ENCODE results near the gene CCNI2. TPM values are rescaled to one million over a fixed set of nuclear protein-coding genes. Genes with fewer than 3 reads are reported as not detected.

Gene CCNI2
- total and polyA plus RNA-seq, 4 experiments from 2014 or later = 0.86 to 13.0 (median 7.8) TPM

DNA sequence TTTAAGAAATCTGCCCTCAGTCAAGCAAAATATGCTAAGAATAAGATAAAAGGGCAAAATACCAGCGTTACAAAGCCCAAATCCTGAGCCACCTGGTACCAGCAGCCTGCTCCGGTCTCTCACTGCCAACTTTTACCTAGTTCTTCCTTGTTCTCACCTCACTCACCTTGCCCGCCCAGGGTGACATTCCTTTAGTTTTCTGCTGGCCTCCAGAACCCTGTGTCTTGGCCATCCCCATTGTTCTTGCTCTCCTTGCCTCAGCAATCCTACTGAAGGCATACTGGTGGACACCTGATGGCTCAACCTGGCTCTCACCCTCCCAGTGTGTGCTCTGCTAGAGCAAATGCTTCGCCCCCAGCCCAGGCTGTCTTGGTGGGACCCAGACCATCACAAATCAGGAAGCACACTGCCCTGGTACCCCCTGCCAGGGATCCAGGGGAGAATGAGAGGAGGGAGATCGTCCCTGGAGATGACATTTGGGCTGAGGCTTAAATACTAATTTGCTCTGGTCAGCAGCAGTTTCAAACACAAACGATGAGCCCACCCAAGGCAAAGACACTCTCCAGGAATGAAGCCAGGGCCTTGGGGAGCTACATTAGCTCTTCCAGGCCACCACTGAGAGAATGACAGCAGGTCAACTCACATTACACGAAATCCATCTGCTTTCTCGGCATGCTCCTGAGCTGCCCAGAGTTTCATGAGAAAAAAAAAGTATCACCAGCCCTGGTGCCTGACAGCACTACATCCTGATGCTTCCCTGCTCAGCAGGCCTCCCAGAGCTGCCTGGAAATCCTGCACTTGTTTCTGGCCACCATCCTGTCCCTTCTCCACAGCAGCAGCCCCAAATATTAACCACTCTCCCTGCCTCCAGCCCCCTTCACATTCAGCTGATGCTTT, 42.0 kb downstream of the CCNI2 start:
- H3K27ac ChIP-seq (ENCODE audit: low read depth, low read length) = no peak overlapping the region
- Mint-ChIP-seq H3K27ac (no peak overlapping the region), H3K36me3 (no peaks in the 10 kb centered on the region), H3K27me3 (peaks cover 8 to 16% of the 10 kb centered on the region in 2 donors), H3K4me3 (no peak overlapping the region), H3K9me3 (no peaks in the 10 kb centered on the region), H3K4me1 (no peaks in the 10 kb centered on the region)
- no peak overlapping the region for H3K4me3 ChIP-seq (ENCODE audit: low read length in 2 of 2)
- no peaks in the 10 kb centered on the region for H3K36me3 ChIP-seq (ENCODE audit: insufficient read depth, low read length)
- ChIA-PET CTCF (ENCODE audit: partially characterized antibody) (no interaction called here), POLR2A (ENCODE audit: partially characterized antibody) (no interaction called here)
- intact Hi-C loops (cut with micrococcal nuclease) = no loop called here
- H3K9me3 ChIP-seq (ENCODE audit: control insufficient read depth in 1 of 2, low read length in 2 of 2) = no peaks in the 10 kb centered on the region
- DNase-seq = no peak
- H3K27me3 ChIP-seq (ENCODE audit: insufficient read depth, low read length) = no peaks in the 10 kb centered on the region
- H3K4me1 ChIP-seq (ENCODE audit: insufficient read depth, low read length) = no peaks in the 10 kb centered on the region

DNA sequence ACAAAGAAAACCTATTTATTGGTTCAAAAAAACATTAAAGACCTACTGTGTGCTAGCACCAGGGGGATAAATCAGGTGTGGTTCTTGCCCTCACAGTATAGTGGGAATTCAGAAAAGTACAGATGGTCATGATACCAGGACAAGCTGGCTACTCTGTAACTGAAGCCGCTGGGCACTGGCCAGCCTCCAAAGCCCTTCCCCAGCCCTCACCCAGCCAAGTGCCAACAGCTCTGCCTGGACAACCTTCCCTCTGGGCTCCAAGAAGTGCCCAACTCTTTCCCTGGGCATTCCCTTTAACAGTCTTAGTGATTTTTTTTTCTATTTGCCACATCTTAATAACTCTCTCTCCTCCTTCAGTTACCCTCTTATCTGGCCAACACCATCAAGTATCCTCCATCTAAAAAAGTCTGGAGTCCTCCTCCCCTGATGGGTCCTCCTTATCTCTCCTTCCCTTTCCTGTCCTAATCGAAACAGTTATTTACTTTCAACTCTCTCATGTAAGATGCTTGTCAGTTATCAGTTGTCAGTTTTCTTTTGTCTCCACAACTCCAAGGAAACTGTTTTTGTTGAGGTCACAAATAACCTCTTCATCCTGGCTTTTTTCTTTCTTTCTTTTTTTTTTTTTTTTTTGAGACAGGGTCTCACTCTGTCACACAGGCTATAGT, 43.1 kb downstream of the CCNI2 start:
- intact Hi-C loops (cut with micrococcal nuclease) = no loop called here
- no peaks in the 10 kb centered on the region for H3K36me3 Mint-ChIP-seq
- ChIA-PET POLR2A (ENCODE audit: partially characterized antibody) (no interaction called here), CTCF (ENCODE audit: partially characterized antibody) (no interaction called here)
- no peak overlapping the region for H3K4me3 Mint-ChIP-seq
- peaks cover 6 to 18% of the 10 kb centered on the region in 2 donors for H3K27me3 Mint-ChIP-seq
- H3K27me3 ChIP-seq (ENCODE audit: insufficient read depth, low read length) = no peaks in the 10 kb centered on the region
- no peaks in the 10 kb centered on the region for H3K4me1 Mint-ChIP-seq
- H3K9me3 ChIP-seq (ENCODE audit: control insufficient read depth in 1 of 2, low read length in 2 of 2) = no peaks in the 10 kb centered on the region
- no peak overlapping the region for H3K27ac Mint-ChIP-seq
- H3K27ac ChIP-seq (ENCODE audit: low read depth, low read length) = no peak overlapping the region
- H3K36me3 ChIP-seq (ENCODE audit: insufficient read depth, low read length) = no peaks in the 10 kb centered on the region
- H3K4me1 ChIP-seq (ENCODE audit: insufficient read depth, low read length) = no peaks in the 10 kb centered on the region
- DNase-seq = no peak
- H3K9me3 Mint-ChIP-seq = no peaks in the 10 kb centered on the region
- H3K4me3 ChIP-seq (ENCODE audit: low read length in 2 of 2) = no peak overlapping the region

- no peak overlapping the region for H3K4me3 Mint-ChIP-seq
- Histone ChIP-seq H3K4me3 (ENCODE audit: low read length in 2 of 2) (no peak overlapping the region), H3K27me3 (ENCODE audit: insufficient read depth, low read length) (no peaks in the 10 kb centered on the region), H3K4me1 (ENCODE audit: insufficient read depth, low read length) (no peaks in the 10 kb centered on the region), H3K36me3 (ENCODE audit: insufficient read depth, low read length) (no peaks in the 10 kb centered on the region), H3K27ac (ENCODE audit: low read depth, low read length) (no peak overlapping the region), H3K9me3 (ENCODE audit: control insufficient read depth in 1 of 2, low read length in 2 of 2) (no peaks in the 10 kb centered on the region)
- no peaks in the 10 kb centered on the region for H3K36me3 Mint-ChIP-seq
- no peaks in the 10 kb centered on the region for H3K9me3 Mint-ChIP-seq
- peaks cover 3 to 14% of the 10 kb centered on the region in 2 donors for H3K27me3 Mint-ChIP-seq
- no peaks in the 10 kb centered on the region for H3K4me1 Mint-ChIP-seq
- intact Hi-C loops (cut with micrococcal nuclease) = no loop called here
- DNase-seq = no peak
- POLR2A ChIA-PET (ENCODE audit: partially characterized antibody) = no interaction called here
- H3K27ac Mint-ChIP-seq = no peak overlapping the region
- CTCF ChIA-PET (ENCODE audit: partially characterized antibody) = no interaction called here
These were observed 43.8 kb downstream of the CCNI2 start for GRCh38 chr5:132791026-132791425.

- intact Hi-C loops (cut with micrococcal nuclease) = no loop called here
- Mint-ChIP-seq H3K4me1 (no peaks in the 10 kb centered on the region), H3K4me3 (no peak overlapping the region), H3K36me3 (no peaks in the 10 kb centered on the region), H3K27ac (no peak overlapping the region), H3K27me3 (peaks cover 17 to 30% of the 10 kb centered on the region in 2 donors), H3K9me3 (no peaks in the 10 kb centered on the region)
- Histone ChIP-seq H3K27me3 (ENCODE audit: insufficient read depth, low read length) (peaks cover 6% of the 10 kb centered on the region), H3K4me3 (ENCODE audit: low read length in 2 of 2) (no peak overlapping the region), H3K36me3 (ENCODE audit: insufficient read depth, low read length) (no peaks in the 10 kb centered on the region), H3K9me3 (ENCODE audit: control insufficient read depth in 1 of 2, low read length in 2 of 2) (no peaks in the 10 kb centered on the region), H3K4me1 (ENCODE audit: insufficient read depth, low read length) (no peaks in the 10 kb centered on the region), H3K27ac (ENCODE audit: low read depth, low read length) (no peak overlapping the region)
- no peak for DNase-seq
- POLR2A ChIA-PET (ENCODE audit: partially characterized antibody) = interaction anchor here (0.6 kb wide), 1 partner anchor 148 kb away, joined by 3 read pairs; no protein-coding TSS in a partner anchor
- CTCF ChIA-PET (ENCODE audit: partially characterized antibody) = interaction anchor here (0.7 to 2.8 kb wide), 2 partner anchors 22 to 103 kb away, joined by 3 to 12 read pairs; no protein-coding TSS in a partner anchor
These were observed 50.4 kb downstream of the CCNI2 start for GRCh38 chr5:132797651-132798050.

- Mint-ChIP-seq H3K9me3 (peaks cover 0 to under 1% (median 0%) of the 10 kb centered on the region in 8 donors), H3K4me3 (no peak overlapping the region), H3K27me3 (peaks cover 32 to 35% of the 10 kb centered on the region in 2 donors), H3K4me1 (no peaks in the 10 kb centered on the region), H3K27ac (no peak overlapping the region), H3K36me3 (no peaks in the 10 kb centered on the region)
- no peak for DNase-seq
- ChIA-PET CTCF (ENCODE audit: partially characterized antibody) (no interaction called here), POLR2A (ENCODE audit: partially characterized antibody) (interaction anchor here (0.6 kb wide), 1 partner anchor 52 kb away, joined by 3 read pairs; no protein-coding TSS in a partner anchor)
- Histone ChIP-seq H3K9me3 (ENCODE audit: control insufficient read depth in 1 of 2, low read length in 2 of 2) (no peaks in the 10 kb centered on the region), H3K4me1 (ENCODE audit: insufficient read depth, low read length) (no peaks in the 10 kb centered on the region), H3K27ac (ENCODE audit: low read depth, low read length) (no peak overlapping the region), H3K27me3 (ENCODE audit: insufficient read depth, low read length) (peaks cover 6% of the 10 kb centered on the region), H3K36me3 (ENCODE audit: insufficient read depth, low read length) (no peaks in the 10 kb centered on the region), H3K4me3 (ENCODE audit: low read length in 2 of 2) (no peak overlapping the region)
- intact Hi-C loops (cut with micrococcal nuclease) = no loop called here
These were observed 52.2 kb downstream of the CCNI2 start for GRCh38 chr5:132799392-132799791.

- Mint-ChIP-seq H3K27ac (no peak overlapping the region), H3K27me3 (peaks cover 31 to 37% of the 10 kb centered on the region in 2 donors), H3K4me3 (no peak overlapping the region), H3K9me3 (peaks cover 0 to 4% (median 0%) of the 10 kb centered on the region in 8 donors), H3K36me3 (no peaks in the 10 kb centered on the region), H3K4me1 (no peaks in the 10 kb centered on the region)
- Histone ChIP-seq H3K27me3 (ENCODE audit: insufficient read depth, low read length) (peaks cover 6% of the 10 kb centered on the region), H3K36me3 (ENCODE audit: insufficient read depth, low read length) (no peaks in the 10 kb centered on the region), H3K27ac (ENCODE audit: low read depth, low read length) (no peak overlapping the region), H3K4me3 (ENCODE audit: low read length in 2 of 2) (no peak overlapping the region), H3K9me3 (ENCODE audit: control insufficient read depth in 1 of 2, low read length in 2 of 2) (no peaks in the 10 kb centered on the region), H3K4me1 (ENCODE audit: insufficient read depth, low read length) (no peaks in the 10 kb centered on the region)
- ChIA-PET CTCF (ENCODE audit: partially characterized antibody) (interaction anchor here (0.8 to 2.0 kb wide), 4 partner anchors 16 to 562 kb away, joined by 3 to 6 read pairs (median 4); no protein-coding TSS in a partner anchor), POLR2A (ENCODE audit: partially characterized antibody) (no interaction called here)
- intact Hi-C loops (cut with micrococcal nuclease) = no loop called here
- no peak for DNase-seq
These were observed 53.3 kb downstream of the CCNI2 start for GRCh38 chr5:132800545-132800944.

DNA sequence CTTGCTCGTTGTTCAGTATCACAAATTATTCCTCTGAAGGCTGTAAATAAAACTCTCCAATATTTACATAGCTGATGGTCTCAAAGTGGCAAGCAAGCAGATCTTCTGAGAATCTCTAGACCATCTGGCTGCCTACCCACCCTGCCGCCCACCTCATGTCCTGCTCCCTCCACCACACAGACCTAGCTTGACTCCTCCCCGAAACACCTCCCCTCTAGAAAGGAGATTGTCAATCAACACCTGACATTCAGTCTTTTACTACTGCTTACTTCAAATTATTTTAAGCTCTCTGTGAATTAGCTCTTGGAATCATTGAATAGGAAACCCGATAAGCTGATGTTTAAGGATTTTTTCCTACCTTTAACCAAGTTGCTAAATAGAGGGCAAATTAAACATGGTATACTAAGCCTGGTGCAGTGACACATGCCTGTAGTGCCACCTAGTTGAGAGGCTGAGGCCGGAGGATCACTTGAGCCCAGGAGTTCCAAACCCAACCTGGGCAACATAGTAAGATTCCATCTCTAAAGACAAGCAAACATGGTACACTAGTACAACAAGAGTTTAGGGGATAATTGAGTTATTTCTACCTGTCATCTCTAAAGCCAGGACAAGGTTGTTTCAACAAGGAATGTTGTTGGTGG, 54.9 kb downstream of the CCNI2 start:
- Histone ChIP-seq H3K27me3 (ENCODE audit: insufficient read depth, low read length) (peaks cover 6% of the 10 kb centered on the region), H3K27ac (ENCODE audit: low read depth, low read length) (no peak overlapping the region), H3K4me3 (ENCODE audit: low read length in 2 of 2) (no peak overlapping the region), H3K4me1 (ENCODE audit: insufficient read depth, low read length) (no peaks in the 10 kb centered on the region), H3K9me3 (ENCODE audit: control insufficient read depth in 1 of 2, low read length in 2 of 2) (no peaks in the 10 kb centered on the region), H3K36me3 (ENCODE audit: insufficient read depth, low read length) (no peaks in the 10 kb centered on the region)
- intact Hi-C loops (cut with micrococcal nuclease) = no loop called here
- Mint-ChIP-seq H3K4me3 (no peak overlapping the region), H3K27ac (peak overlapping the region in 1 of 7 donors; percentile 33), H3K27me3 (peaks cover 28 to 40% of the 10 kb centered on the region in 2 donors), H3K4me1 (no peaks in the 10 kb centered on the region), H3K9me3 (peaks cover 0 to 4% (median 0%) of the 10 kb centered on the region in 8 donors), H3K36me3 (no peaks in the 10 kb centered on the region)
- ChIA-PET POLR2A (ENCODE audit: partially characterized antibody) (no interaction called here), CTCF (ENCODE audit: partially characterized antibody) (interaction anchor here (0.6 to 2.0 kb wide), 5 partner anchors 15 to 1177 kb away, joined by 3 to 6 read pairs (median 4); partner anchors contain the start of gene CCNI2)
- DNase-seq = no peak

Data from CD4-positive, alpha-beta memory T cell (primary cell).